K562 (cell line): Measurements from ENCODE around the gene HLA-B. TPM values are rescaled to one million over a fixed set of nuclear protein-coding genes. Genes with fewer than 3 reads are reported as not detected.
A peak's percentile ranks its signal among the peaks of the same experiment; 100 is the strongest.

ENCODE experiments used
- CREB1 ChIP-seq, 2 experiments: sonication (generic) in 1 of 2; formaldehyde crosslinking in 1 of 2; IDR thresholded peaks; 2 replicates each; pipeline versions ENCODE4 v1.6.1 to v1.8.0; 2012 to 2022; ENCODE audit warnings: inconsistent platforms in 1 of 2, mild to moderate bottlenecking in 1 of 2, missing genetic modification reagents in 1 of 2, moderate library complexity in 1 of 2
- ELF4 ChIP-seq: fragments of 450-650 bp; formaldehyde crosslinking; IDR thresholded peaks from 2 replicates; pipeline ENCODE4 v1.4.0; 2022; ENCODE audit warnings: missing genetic modification characterization
- HMGN3 ChIP-seq: IDR thresholded peaks from 2 replicates; pipeline ENCODE4 v1.6.1; 2011; ENCODE audit warnings: borderline replicate concordance, low read depth, mild to moderate bottlenecking, mixed read lengths, low read length; ENCODE audit not compliant: insufficient read length; ENCODE audit errors: extremely low read depth
- KDM5B ChIP-seq: fragments of 200-600 bp; sonication (generic); IDR thresholded peaks from 2 replicates; pipeline ENCODE4 v1.6.1; 2012; ENCODE audit warnings: low read depth, mild to moderate bottlenecking, moderate library complexity, low read length, control low read depth, inconsistent platforms; ENCODE audit not compliant: insufficient replicate concordance
- MTA1 ChIP-seq: fragments of 450-650 bp; IDR thresholded peaks from 2 replicates; pipeline ENCODE4 v1.6.1; 2017; ENCODE audit warnings: borderline replicate concordance
- OTX1 ChIP-seq: fragments of 450-650 bp; formaldehyde crosslinking; IDR thresholded peaks from 2 replicates; pipeline ENCODE4 v1.4.0; 2022; ENCODE audit warnings: mild to moderate bottlenecking
- PHF21A ChIP-seq: fragments of 450-650 bp; IDR thresholded peaks from 2 replicates; pipeline ENCODE4 v1.6.1; 2017; ENCODE audit warnings: low read depth, borderline replicate concordance
- PTBP1 ChIP-seq: fragments of 200-400 bp; formaldehyde crosslinking; IDR thresholded peaks from 2 replicates; pipeline ENCODE4 v1.6.1; 2017; ENCODE audit warnings: low read depth, low read length
- ZNF583 ChIP-seq: fragments of 250-450 bp; sonication (Bioruptor Pico); IDR thresholded peaks from 2 replicates; pipeline ENCODE4 v1.4.0; 2020
- polyA plus RNA-seq, 8 experiments: library from polyadenylated mRNA; depleted of rRNA in 4 of 8; stranded (reverse) in 5 of 8; unstranded in 3 of 8; fragments of >200 nt; fragmentation: Nextera tagmentation in 2 of 8; fragmentation: Illumina TruSeq in 1 of 8; extraction: Ambion mirVana in 2 of 8; extraction: Trizol in 1 of 8; gene quantifications; 2 replicates each; pipeline versions ENCODE4 v1.2.1 to v1.2.3, GENCODE V29; 2011 to 2014; ENCODE audit warnings: inconsistent platforms in 1 of 8, missing spikeins in 1 of 8
- total RNA-seq, 7 experiments: library from RNA; depleted of rRNA in 6 of 7; stranded (reverse); fragments of >200 nt in 6 of 7; fragmentation: Illumina TruSeq in 2 of 7; extraction: Trizol in 2 of 7; gene quantifications; 2 replicates each; pipeline versions ENCODE4 v1.2.1 to v1.2.3, GENCODE V29; 2011 to 2021; ENCODE audit warnings: low replicate concordance in 1 of 7
- TF ChIP-seq, protein P1 (sequence below): sonication (generic); formaldehyde crosslinking; IDR thresholded peaks from 2 replicates; pipeline ENCODE4 v1.8.1; 2023; ENCODE audit warnings: mild to moderate bottlenecking, missing genetic modification reagents
- TF ChIP-seq, protein P2 (sequence below), 3 experiments: fragments of 200-800 bp in 1 of 3; sonication (Bioruptor generic) in 1 of 3; sonication (generic) in 1 of 3; formaldehyde crosslinking in 1 of 3; IDR thresholded peaks; 2 replicates each; pipeline versions ENCODE4 v1.6.1 to v1.8.0; 2016 to 2022; ENCODE audit warnings: mild to moderate bottlenecking in 2 of 3, missing compliant biosample characterization in 2 of 3, missing genetic modification characterization in 2 of 3, missing genetic modification reagents in 1 of 3
- TF ChIP-seq, protein P3 (sequence below): fragments of 450-650 bp; IDR thresholded peaks from 2 replicates; pipeline ENCODE4 v1.6.1; 2016; ENCODE audit warnings: borderline replicate concordance
- TF ChIP-seq, protein P4 (sequence below): fragments of 250-450 bp; sonication (Bioruptor Pico); IDR thresholded peaks from 2 replicates; pipeline ENCODE4 v1.4.0; 2020; ENCODE audit warnings: mild to moderate bottlenecking
- TF ChIP-seq, protein P5 (sequence below), 2 experiments: fragments of 450-650 bp; IDR thresholded peaks; 2 replicates each; pipeline ENCODE4 v1.6.1; 2016
- TF ChIP-seq, protein P6 (sequence below): fragments of 450-650 bp; IDR thresholded peaks from 2 replicates; pipeline ENCODE4 v1.6.1; 2016

HLA-B gene
- total and polyA plus RNA-seq, 9 of the 15 experiments (the other 6 are each of a cell fraction or from before 2014, with no cell fraction given): 0.07 to 9.7 (median 0.65) TPM; not detected in 2

DNA sequence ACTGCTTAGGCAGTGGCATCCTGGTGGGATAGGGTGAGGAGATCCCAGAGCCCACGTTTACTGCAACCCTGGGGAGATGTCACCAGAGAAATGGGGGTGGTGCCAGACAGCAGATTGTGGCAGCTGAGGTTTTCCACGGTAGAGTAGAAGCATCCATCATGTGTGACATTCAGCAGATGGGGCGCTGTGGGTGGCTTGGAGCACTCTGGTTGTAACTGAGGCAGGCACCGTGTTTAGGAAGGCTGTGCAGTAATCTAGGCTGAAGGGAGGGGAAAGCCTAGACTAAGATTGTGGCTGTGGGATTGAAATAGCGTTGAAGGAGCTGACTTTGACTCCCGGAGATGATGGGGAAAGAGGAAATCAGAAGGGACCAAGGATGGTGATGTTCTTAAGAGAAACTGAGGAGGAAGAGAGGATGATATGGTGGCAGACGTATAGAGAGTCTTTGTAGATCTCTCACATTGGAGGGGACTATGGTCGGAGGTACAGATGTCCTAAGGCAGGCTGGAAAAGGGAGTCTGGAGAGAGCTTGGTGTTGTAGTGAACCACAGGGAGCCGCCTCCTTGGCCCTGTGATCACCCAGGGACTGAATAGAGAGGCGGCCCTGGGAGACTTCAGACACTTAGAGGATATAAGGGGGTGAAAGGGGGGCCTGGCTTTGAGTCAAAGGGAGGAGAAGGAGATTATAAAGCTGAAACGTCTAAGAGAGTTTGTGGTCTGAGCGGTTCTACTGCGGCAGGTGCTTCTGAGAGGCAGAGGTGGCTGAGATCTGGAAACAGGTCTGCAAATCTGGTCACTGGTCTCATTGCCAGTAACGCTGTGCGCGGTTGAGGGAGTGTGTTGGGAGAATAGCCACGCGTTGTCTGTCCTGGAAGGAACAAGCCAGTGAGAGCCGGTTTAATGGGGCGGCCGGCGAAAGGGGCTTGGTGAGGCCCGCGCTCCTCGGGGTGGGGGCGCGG, 45.6 kb upstream of the HLA-B start (continued):
- TF ChIP-seq, protein P1, sequence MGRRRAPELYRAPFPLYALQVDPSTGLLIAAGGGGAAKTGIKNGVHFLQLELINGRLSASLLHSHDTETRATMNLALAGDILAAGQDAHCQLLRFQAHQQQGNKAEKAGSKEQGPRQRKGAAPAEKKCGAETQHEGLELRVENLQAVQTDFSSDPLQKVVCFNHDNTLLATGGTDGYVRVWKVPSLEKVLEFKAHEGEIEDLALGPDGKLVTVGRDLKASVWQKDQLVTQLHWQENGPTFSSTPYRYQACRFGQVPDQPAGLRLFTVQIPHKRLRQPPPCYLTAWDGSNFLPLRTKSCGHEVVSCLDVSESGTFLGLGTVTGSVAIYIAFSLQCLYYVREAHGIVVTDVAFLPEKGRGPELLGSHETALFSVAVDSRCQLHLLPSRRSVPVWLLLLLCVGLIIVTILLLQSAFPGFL: no peak; the same call in 1 of the 2 replicates
- TF ChIP-seq, protein P2, sequence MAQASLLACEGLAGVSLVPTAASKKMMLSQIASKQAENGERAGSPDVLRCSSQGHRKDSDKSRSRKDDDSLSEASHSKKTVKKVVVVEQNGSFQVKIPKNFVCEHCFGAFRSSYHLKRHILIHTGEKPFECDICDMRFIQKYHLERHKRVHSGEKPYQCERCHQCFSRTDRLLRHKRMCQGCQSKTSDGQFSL (CRISPR knock-in tag; IDR thresholded peaks at IDR 0.05): 0 out of 2 replicates have a peak, but pooled peaks have one; percentile 18
- TF ChIP-seq, protein P2 (tag; IDR thresholded peaks at IDR 0.05): no peak
- TF ChIP-seq ZNF583 (CRISPR knock-in tag) (no peak), OTX1 (CRISPR knock-in tag) (peak; percentile 73; the same call in 1 of the 2 replicates), CREB1 (IDR thresholded peaks at IDR 0.05) (no peak), CREB1 (CRISPR knock-in tag; IDR thresholded peaks at IDR 0.05) (no peak), KDM5B (peak; percentile 22), PHF21A (peak; percentile 72), MTA1 (0 out of 2 replicates have a peak, but pooled peaks have one; percentile 25), HMGN3 (no peak), ELF4 (CRISPR knock-in tag) (peak; percentile 78; the same call in 1 of the 2 replicates), PTBP1 (no peak)
- TF ChIP-seq, protein P3, sequence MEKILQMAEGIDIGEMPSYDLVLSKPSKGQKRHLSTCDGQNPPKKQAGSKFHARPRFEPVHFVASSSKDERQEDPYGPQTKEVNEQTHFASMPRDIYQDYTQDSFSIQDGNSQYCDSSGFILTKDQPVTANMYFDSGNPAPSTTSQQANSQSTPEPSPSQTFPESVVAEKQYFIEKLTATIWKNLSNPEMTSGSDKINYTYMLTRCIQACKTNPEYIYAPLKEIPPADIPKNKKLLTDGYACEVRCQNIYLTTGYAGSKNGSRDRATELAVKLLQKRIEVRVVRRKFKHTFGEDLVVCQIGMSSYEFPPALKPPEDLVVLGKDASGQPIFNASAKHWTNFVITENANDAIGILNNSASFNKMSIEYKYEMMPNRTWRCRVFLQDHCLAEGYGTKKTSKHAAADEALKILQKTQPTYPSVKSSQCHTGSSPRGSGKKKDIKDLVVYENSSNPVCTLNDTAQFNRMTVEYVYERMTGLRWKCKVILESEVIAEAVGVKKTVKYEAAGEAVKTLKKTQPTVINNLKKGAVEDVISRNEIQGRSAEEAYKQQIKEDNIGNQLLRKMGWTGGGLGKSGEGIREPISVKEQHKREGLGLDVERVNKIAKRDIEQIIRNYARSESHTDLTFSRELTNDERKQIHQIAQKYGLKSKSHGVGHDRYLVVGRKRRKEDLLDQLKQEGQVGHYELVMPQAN: no peak
- TF ChIP-seq, protein P4, sequence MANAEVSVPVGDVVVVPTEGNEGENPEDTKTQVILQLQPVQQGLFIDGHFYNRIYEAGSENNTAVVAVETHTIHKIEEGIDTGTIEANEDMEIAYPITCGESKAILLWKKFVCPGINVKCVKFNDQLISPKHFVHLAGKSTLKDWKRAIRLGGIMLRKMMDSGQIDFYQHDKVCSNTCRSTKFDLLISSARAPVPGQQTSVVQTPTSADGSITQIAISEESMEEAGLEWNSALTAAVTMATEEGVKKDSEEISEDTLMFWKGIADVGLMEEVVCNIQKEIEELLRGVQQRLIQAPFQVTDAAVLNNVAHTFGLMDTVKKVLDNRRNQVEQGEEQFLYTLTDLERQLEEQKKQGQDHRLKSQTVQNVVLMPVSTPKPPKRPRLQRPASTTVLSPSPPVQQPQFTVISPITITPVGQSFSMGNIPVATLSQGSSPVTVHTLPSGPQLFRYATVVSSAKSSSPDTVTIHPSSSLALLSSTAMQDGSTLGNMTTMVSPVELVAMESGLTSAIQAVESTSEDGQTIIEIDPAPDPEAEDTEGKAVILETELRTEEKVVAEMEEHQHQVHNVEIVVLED (CRISPR knock-in tag): no peak
- TF ChIP-seq, protein P5, sequence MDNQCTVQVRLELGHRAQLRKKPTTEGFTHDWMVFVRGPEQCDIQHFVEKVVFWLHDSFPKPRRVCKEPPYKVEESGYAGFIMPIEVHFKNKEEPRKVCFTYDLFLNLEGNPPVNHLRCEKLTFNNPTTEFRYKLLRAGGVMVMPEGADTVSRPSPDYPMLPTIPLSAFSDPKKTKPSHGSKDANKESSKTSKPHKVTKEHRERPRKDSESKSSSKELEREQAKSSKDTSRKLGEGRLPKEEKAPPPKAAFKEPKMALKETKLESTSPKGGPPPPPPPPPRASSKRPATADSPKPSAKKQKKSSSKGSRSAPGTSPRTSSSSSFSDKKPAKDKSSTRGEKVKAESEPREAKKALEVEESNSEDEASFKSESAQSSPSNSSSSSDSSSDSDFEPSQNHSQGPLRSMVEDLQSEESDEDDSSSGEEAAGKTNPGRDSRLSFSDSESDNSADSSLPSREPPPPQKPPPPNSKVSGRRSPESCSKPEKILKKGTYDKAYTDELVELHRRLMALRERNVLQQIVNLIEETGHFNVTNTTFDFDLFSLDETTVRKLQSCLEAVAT (IDR thresholded peaks at IDR 0.05): peak in 1 of 2 experiments; percentile 32; a peak in 1 of 4 replicates
- TF ChIP-seq, protein P6, sequence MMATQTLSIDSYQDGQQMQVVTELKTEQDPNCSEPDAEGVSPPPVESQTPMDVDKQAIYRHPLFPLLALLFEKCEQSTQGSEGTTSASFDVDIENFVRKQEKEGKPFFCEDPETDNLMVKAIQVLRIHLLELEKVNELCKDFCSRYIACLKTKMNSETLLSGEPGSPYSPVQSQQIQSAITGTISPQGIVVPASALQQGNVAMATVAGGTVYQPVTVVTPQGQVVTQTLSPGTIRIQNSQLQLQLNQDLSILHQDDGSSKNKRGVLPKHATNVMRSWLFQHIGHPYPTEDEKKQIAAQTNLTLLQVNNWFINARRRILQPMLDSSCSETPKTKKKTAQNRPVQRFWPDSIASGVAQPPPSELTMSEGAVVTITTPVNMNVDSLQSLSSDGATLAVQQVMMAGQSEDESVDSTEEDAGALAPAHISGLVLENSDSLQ: peak; percentile 79
